Fibroblast of skin of left quadriceps (primary cell): ENCODE data around the gene TAS2R14.

ENCODE experiments used
- DNase-seq, 2 experiments: peaks; one replicate each; pipeline ENCODE4 v3.0.0-alpha.2; 2013; ENCODE audit warnings: low read depth in 2 of 2

Gene TAS2R14

GRCh38 chr12:10939163-10939562 lies at the start of gene TAS2R14:
Gene TAS2R14 (minus strand): TSS chr12:10939263. CDS start chr12:10939207, 56 bp downstream.
- DNase-seq, result no peak

GRCh38 chr12:10986812-10987211 lies 47.7 kb upstream of the TAS2R14 start, which contains the start of gene TAS2R50:
Gene TAS2R50 (minus strand): TSS chr12:10986912. CDS start chr12:10986860, 52 bp downstream.
- DNase-seq, result no peak

DNA sequence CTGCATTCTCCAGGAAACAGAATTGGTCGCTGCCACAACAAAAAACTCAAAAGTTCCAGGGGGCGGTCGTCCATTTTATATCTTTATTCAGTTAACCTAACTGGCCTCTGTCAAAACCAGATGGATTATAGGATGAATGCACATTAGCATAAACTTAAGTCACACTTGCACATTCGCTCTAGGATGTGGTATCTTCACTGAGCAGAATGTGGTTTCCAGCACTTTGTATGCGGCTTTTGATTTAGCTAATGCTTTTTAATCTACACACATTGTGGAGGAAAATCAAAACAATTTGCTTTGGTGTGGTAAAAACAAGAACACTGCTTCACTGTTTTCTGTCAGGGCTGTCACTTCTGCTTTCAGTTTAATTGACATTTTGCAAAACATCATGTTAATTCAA lies 43.2 kb upstream of the TAS2R14 start:
- DNase-seq, result no peak

DNA sequence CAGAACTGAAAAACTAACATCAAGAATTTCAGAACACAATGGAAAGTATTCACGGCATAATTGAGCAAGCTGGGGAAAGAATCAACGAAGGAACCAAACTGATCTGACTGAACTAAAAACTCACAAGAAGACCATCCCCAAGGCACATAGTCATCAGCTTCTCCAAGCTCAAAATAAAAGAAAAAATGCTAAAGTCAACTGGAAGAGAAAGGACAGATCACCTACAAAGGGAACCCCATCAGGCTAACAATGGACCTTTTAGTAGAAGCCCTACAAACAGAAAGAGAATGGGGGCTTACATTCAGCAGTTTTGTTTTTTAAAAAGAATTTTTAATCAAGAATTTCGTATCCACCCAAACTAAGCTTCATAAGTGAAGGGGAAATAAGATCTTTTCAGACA lies 35.9 kb upstream of the TAS2R14 start:
- DNase-seq, result no peak

DNA sequence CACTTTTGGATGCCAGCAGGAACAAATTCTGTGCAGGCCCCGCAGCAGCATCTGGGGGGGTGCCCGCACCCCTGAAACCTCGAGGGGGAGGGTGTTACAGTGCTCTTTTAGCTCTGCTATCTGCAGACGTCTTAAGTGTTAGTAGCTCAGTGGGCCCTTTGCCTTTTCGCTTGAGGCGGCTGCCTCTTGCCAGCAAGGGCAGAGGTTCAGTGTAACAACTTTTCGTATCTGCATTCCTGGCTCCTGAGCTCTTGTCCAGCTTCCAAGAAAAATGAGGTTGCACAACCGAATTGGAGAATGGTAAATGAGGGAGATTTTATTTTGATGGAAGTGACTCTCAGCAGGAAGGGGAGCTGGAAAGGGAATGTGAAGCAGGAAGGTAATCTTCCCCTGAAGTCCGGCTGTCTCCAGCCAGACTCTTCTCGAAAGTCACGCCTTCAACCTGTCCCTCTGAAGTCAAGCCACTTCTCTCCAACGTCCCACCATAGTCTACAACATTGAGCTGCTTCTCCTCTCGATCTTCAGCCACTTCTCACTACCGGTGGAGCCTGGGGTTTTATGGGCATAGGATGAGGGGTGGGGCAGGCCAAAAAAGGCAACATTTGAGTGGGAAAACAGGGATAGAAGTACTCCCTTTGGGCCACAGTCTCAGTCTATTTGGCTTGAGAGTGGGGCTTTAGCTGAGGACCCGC lies 29.8 kb upstream of the TAS2R14 start:
- peak; percentile 47 for DNase-seq

- DNase-seq, result peak; percentile 69 to 71
These were observed 28.3 kb upstream of the TAS2R14 start for GRCh38 chr12:10967409-10967808.

DNA sequence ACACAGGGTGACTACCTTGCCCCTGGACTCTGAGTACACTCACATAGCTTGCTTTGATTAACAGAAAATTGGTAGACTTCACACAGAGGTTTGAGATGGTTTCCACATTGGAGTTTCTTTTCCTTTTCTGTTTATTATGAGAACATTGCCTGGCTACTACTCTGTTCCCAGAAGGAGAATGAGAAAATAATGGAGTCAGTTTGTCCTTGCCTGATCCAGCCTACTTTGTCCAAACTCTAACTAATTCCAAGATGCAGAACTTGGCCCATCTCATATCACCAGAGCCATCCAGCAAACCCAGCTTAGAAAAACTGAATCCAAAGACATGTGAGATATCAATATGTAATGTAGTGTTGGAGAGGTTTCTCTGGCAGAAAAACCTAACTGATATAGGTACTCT lies 27.3 kb upstream of the TAS2R14 start:
- no peak for DNase-seq

- no peak for DNase-seq
These were observed 26.4 kb upstream of the TAS2R14 start for GRCh38 chr12:10965476-10965875.

DNA sequence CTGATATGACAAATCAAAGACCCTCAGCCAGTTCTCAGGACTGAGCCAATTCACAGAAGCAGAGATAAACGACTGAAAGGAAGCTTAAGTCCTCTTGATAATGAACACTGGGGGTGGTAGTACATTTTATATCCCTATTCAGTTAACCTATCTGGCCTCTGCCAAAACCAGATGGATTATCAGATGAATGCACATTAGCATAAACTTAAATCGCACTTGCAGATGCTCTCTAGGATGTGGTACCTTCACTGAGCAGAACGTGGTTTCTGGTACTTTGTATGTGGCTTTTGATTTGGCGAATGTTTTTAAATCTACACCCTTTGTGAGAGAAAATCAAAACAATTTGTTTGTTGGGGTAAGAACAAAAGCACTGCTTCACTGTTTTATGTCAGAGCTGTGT lies 21.1 kb upstream of the TAS2R14 start:
- DNase-seq, result no peak

- DNase-seq, result no peak
These were observed 20.7 kb upstream of the TAS2R14 start for GRCh38 chr12:10959804-10960203.

DNA sequence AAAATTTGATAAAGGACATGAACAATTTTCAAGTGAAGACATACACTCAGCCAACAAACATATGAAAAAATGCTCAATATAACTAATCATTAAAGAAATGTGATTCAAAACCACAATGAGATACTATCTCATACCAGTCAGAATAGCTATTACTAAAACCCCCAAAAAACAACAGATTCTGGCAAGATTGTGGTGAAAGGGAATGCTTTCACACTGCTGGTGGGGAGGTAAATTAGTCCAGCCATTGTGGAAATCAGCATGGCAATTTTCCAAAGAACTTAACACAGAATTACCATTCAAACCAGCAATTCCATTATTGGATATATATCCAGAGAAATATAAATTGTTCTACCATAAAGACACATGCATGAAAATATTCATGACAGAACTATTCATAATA lies 18.7 kb upstream of the TAS2R14 start:
- DNase-seq, result peak; percentile 48 to 59

GRCh38 chr12:10956085-10956484 lies 17.0 kb upstream of the TAS2R14 start:
- no peak for DNase-seq

GRCh38 chr12:10952645-10953044 lies 13.6 kb upstream of the TAS2R14 start:
- DNase-seq, result no peak

DNA sequence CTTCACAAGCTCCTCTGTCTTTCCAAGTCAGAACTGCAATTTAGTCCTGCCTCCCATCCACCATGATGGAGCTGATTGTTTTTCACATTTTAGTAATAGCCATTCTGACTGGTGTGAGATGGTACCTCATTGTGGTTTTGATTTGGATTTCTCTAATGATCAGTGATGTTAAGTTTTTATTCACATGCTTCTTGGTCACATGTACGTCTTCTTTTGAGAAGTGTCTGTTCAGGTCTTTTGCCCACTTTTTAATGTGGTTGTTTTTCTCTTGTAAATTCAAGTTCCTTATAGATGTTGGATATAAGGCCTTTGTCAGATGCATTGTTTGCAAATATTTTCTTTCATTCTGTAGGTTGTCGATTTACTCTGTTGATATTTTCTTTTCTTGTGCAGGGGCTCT lies 4.1 kb upstream of the TAS2R14 start:
- DNase-seq, result no peak

DNA sequence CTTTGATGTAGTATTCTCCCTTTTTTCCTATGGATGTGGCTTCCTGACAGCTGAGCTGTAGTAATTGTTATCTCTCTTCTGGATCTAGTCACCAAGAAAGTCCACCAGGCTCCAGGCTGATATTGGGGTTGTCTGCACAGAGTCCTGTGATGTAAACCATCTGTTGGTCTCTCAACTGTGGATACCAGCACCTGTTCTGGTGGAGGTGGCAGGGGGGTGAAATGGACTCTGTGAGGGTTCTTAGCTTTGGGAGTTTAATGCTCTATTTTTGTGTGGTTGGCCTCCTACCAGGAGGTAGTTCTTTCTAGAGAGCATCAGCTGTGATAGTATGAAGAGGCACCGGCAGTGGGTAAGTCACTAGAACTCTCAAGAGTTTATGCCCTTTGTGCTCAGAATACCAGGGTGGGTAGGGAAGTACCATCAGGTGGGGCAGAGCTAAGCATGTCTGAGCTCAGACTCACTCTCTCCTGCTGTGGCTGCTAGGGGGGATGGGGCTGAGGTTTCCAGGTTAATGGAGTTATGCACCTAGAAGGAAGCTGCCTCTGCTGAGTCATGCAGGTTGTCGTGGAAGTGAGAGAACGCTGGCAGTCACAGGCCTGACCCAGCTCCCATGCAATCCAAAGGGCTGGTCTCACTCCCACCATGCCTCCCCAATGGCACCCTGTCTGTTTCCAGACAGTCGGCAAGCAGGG lies 3.0 kb upstream of the TAS2R14 start:
- no peak for DNase-seq

GRCh38 chr12:10941369-10941768 lies 2.3 kb upstream of the TAS2R14 start:
- no peak for DNase-seq

- DNase-seq, result peak; percentile 32 to 37
These were observed 1.3 kb upstream of the TAS2R14 start for GRCh38 chr12:10940389-10940788.

DNA sequence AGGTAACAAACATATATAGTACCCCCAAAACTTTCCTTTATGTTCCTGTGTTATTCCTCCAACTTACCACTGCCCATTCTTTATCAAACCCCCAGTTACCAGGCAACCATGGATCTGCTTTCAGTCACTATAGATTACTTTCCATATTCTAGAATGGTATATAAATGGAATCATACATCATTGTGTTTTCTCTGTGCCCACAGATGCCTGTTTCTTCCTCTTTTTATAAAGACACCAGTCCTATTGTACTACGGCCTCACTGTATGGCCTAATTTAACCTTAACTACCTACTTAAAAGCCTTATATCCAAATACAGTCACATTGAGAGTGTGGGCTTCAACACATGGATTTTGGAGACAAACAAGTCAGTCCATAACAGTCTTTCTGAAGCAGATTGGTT lies 2.6 kb downstream of the TAS2R14 start:
- DNase-seq, result no peak

DNA sequence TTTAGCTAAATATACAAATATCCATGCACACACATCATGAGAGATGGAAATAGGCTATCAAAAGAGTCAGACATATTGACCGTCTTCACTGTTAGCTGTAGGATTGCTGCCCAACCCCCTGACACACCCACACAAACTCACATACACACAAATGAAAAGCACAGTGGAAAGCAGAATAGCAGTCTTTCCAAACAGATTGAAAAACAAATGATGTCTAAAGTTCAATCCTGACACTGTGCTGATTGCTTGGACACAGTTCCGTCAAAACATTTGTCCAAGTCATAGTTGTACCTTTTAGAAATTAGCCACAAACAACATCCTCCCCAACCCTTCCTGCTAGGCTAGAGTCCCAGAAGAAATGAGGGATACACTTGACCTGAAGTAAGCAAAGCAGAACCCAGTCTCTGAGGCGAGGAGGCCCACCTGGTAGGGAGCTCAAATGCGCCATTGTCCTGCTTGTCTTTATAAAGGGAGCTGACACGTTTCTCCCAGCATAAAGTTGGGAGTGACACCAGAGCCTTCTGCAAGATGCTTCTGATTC lies 10.2 kb downstream of the TAS2R14 start, which contains the start of gene PRH2:
PRH2 (plus strand) TSS at position 491 of the 541 bp plus-strand sequence; CDS start at position 529, 38 bp downstream.
- no peak for DNase-seq

- DNase-seq, result no peak
These were observed 12.8 kb downstream of the TAS2R14 start for GRCh38 chr12:10926269-10926668.

DNA sequence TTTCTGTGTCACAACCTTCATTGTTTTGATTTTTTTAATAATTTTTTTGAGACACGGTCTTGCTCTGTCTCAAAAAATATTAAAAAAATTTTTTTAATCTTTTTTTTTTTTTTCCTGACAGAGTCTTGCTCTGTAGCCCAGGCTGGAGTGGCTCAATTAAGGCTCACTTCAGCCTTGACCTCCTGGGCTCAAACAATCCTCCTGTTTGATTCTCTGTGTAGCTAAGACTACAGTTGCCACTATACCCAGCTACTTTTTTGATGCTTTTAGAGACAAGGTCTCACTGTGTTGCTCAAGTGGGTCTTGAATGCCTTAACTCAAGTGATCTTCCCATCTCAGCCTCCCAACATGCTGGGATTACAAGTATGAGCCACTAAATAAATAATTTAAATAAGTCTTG lies 19.3 kb downstream of the TAS2R14 start:
- no peak for DNase-seq

- no peak for DNase-seq
These were observed 28.7 kb downstream of the TAS2R14 start for GRCh38 chr12:10910380-10910779.

DNA sequence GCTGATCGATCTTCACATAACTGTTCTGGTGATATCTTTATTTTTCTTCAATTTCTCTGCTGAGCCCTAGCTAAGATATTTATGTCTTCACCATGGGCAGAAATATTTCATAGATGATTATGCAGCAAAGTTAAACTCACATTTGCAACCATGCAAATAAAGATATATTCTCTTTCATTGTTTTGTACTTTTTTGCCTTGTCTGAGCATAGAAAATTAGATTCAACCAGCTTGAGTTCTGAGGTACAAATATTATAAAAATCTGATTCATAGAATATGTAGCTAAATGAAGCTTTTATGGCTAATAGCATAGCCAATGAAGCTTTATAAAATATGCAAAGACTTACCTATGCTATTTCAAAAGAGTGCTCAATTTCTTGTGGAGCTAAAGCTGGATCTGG lies 29.6 kb downstream of the TAS2R14 start, which contains the start of gene TAS2R13:
TAS2R13 (minus strand) TSS at position 101 of the 400 bp plus-strand sequence. CDS start 264 bp downstream, outside the sequence.
- no peak for DNase-seq
